ENCODE results near the gene CH25H. TPM values are rescaled to one million over a fixed set of nuclear protein-coding genes. Genes with fewer than 3 reads are reported as not detected.

The CH25H gene
- total and polyA plus RNA-seq, 10 of the 15 experiments (the other 5 are each of a cell fraction or from before 2014, with no cell fraction given): not detected

DNA sequence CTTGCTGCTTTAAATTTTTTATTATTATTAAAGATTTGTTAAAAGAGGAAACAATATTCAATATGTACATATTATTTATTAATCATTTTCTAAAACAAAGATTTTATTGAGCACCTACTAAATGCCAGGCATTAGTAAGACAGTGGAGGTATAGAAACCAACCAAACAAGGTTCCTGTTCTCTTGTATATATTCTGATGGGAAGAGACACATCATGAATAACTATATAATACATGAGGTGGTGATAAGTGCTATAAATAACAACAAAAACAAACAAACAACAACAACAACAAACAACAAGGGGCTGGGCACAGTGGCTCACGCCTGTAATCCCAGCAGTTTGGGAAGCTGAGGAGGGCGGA is 45.1 kb upstream of the CH25H start:
- no peak overlapping the region for H3K4me3 ChIP-seq

More for the DNA sequence above, 45.1 kb upstream of the CH25H start:
- BruUV-seq (replicated peaks): no TSS peak
- H3K9me3 ChIP-seq (replicated peaks; ENCODE audit: control insufficient read depth, insufficient read depth, low read length): peaks cover 18% of the 10 kb centered on the region
- no peaks in the 10 kb centered on the region for H4K20me1 ChIP-seq (ENCODE audit: control insufficient read depth, insufficient read depth)
- no peaks in the 10 kb centered on the region for H3K27me3 ChIP-seq (replicated peaks in 1 of 2; ENCODE audit: control insufficient read depth in 2 of 2, insufficient read depth in 2 of 2, low read length in 1 of 2)
- FAIRE-seq (no peak), ATAC-seq (no peak), DNase-seq (ENCODE audit: low read depth, low spot score) (no peak)
- H3K27ac ChIP-seq (ENCODE audit: control insufficient read depth, insufficient read depth): no peak overlapping the region
- ChIA-PET POLR2A (interaction anchor here (1.6 to 2.1 kb wide), 3 partner anchors 9 to 162 kb away, joined by 6 to 12 read pairs (median 7); partner anchors contain the start of gene IFIT5), SMC1A (ENCODE audit: uncharacterized antibody, unreplicated experiment) (interaction anchor here (2.3 to 3.8 kb wide), 2 partner anchors 11 to 117 kb away, joined by 9 to 25 read pairs; no protein-coding TSS in a partner anchor), RAD21 (ENCODE audit: unreplicated experiment) (interaction anchor here (0.6 to 4.1 kb wide), 7 partner anchors 9 to 261 kb away, joined by 3 to 30 read pairs (median 7); partner anchors contain the start of genes FAS and IFIT2), CTCF (interaction anchor here (1.3 to 2.9 kb wide), 4 partner anchors 10 to 162 kb away, joined by 4 to 23 read pairs (median 8); partner anchors contain the start of gene IFIT5)
- 0 out of 2 replicates have a peak, but pooled peaks cover 6% of the 10 kb centered on the region for H3K4me1 ChIP-seq (ENCODE audit: control insufficient read depth, insufficient read depth, low read length)
- H2AFZ ChIP-seq (ENCODE audit: control insufficient read depth, low read depth, low read length): peak overlapping the region; percentile 93
- no peak for TF ChIP-seq CBX3 (IDR thresholded peaks at IDR 0.05; ENCODE audit: borderline replicate concordance, low read depth)
- TF ChIP-seq, protein P1, sequence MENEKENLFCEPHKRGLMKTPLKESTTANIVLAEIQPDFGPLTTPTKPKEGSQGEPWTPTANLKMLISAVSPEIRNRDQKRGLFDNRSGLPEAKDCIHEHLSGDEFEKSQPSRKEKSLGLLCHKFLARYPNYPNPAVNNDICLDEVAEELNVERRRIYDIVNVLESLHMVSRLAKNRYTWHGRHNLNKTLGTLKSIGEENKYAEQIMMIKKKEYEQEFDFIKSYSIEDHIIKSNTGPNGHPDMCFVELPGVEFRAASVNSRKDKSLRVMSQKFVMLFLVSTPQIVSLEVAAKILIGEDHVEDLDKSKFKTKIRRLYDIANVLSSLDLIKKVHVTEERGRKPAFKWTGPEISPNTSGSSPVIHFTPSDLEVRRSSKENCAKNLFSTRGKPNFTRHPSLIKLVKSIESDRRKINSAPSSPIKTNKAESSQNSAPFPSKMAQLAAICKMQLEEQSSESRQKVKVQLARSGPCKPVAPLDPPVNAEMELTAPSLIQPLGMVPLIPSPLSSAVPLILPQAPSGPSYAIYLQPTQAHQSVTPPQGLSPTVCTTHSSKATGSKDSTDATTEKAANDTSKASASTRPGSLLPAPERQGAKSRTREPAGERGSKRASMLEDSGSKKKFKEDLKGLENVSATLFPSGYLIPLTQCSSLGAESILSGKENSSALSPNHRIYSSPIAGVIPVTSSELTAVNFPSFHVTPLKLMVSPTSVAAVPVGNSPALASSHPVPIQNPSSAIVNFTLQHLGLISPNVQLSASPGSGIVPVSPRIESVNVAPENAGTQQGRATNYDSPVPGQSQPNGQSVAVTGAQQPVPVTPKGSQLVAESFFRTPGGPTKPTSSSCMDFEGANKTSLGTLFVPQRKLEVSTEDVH (IDR thresholded peaks at IDR 0.05; ENCODE audit: low read depth, partially characterized antibody): no peak
- TF ChIP-seq, protein P2, sequence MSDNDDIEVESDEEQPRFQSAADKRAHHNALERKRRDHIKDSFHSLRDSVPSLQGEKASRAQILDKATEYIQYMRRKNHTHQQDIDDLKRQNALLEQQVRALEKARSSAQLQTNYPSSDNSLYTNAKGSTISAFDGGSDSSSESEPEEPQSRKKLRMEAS (IDR thresholded peaks at IDR 0.05; ENCODE audit: low read depth, low read length): no peak
- no peak for TF ChIP-seq RFX5 (IDR thresholded peaks at IDR 0.05; ENCODE audit: low read depth, low read length)
- TF ChIP-seq ZNF24 (IDR thresholded peaks at IDR 0.05): no peak
- TF ChIP-seq, protein P3, sequence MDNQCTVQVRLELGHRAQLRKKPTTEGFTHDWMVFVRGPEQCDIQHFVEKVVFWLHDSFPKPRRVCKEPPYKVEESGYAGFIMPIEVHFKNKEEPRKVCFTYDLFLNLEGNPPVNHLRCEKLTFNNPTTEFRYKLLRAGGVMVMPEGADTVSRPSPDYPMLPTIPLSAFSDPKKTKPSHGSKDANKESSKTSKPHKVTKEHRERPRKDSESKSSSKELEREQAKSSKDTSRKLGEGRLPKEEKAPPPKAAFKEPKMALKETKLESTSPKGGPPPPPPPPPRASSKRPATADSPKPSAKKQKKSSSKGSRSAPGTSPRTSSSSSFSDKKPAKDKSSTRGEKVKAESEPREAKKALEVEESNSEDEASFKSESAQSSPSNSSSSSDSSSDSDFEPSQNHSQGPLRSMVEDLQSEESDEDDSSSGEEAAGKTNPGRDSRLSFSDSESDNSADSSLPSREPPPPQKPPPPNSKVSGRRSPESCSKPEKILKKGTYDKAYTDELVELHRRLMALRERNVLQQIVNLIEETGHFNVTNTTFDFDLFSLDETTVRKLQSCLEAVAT (IDR thresholded peaks at IDR 0.05): no peak
- TF ChIP-seq CREM (IDR thresholded peaks at IDR 0.05; ENCODE audit: low read depth): no peak
- TF ChIP-seq, protein P4, sequence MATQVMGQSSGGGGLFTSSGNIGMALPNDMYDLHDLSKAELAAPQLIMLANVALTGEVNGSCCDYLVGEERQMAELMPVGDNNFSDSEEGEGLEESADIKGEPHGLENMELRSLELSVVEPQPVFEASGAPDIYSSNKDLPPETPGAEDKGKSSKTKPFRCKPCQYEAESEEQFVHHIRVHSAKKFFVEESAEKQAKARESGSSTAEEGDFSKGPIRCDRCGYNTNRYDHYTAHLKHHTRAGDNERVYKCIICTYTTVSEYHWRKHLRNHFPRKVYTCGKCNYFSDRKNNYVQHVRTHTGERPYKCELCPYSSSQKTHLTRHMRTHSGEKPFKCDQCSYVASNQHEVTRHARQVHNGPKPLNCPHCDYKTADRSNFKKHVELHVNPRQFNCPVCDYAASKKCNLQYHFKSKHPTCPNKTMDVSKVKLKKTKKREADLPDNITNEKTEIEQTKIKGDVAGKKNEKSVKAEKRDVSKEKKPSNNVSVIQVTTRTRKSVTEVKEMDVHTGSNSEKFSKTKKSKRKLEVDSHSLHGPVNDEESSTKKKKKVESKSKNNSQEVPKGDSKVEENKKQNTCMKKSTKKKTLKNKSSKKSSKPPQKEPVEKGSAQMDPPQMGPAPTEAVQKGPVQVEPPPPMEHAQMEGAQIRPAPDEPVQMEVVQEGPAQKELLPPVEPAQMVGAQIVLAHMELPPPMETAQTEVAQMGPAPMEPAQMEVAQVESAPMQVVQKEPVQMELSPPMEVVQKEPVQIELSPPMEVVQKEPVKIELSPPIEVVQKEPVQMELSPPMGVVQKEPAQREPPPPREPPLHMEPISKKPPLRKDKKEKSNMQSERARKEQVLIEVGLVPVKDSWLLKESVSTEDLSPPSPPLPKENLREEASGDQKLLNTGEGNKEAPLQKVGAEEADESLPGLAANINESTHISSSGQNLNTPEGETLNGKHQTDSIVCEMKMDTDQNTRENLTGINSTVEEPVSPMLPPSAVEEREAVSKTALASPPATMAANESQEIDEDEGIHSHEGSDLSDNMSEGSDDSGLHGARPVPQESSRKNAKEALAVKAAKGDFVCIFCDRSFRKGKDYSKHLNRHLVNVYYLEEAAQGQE (IDR thresholded peaks at IDR 0.05; ENCODE audit: low read depth, low read length): no peak
- TF ChIP-seq PAX8 (IDR thresholded peaks at IDR 0.05): no peak
- TF ChIP-seq MYB (IDR thresholded peaks at IDR 0.05; ENCODE audit: borderline replicate concordance, low read depth, low read length): no peak
- TF ChIP-seq NRF1 (conservative IDR thresholded peaks at IDR 0.05; ENCODE audit: low read depth, low read length): no peak
- TF ChIP-seq STAT1 (conservative IDR thresholded peaks at IDR 0.05): no peak
- TF ChIP-seq TBL1XR1 (IDR thresholded peaks at IDR 0.05; ENCODE audit: low read depth, low read length): no peak
- H3K36me3 ChIP-seq (ENCODE audit: control insufficient read depth in 2 of 2, insufficient read depth in 2 of 2, low read length in 1 of 2): no peaks in the 10 kb centered on the region
- whole genome bisulfite sequencing (ENCODE audit: insufficient coverage, insufficient replicate concordance, low lambda C conversion rate, missing lambda C conversion rate): 90% methylated on average over 2 of the region's 2 CpGs
- peak overlapping the region; percentile 92 for H3K4me2 ChIP-seq (ENCODE audit: control insufficient read depth, insufficient read depth)
- intact Hi-C loops (cut with micrococcal nuclease; ENCODE audit: unreplicated experiment) (no loop called here), in situ Hi-C loops (cut with MboI) (no loop called here)
- no peak overlapping the region for H3K9ac ChIP-seq (ENCODE audit: control insufficient read depth, insufficient read depth, low read length)
- peaks cover 10% of the 10 kb centered on the region for H3K79me2 ChIP-seq (ENCODE audit: control insufficient read depth, insufficient read depth, low read length)
